CD4-positive, alpha-beta T cell treated with Interferon gamma for 1 hour (primary cell): ENCODE measurements around the gene CHRD.

Experiments
- DNase-seq: peaks from one replicate; pipeline ENCODE4 v3.0.0-alpha.2; 2020

Gene CHRD

DNA sequence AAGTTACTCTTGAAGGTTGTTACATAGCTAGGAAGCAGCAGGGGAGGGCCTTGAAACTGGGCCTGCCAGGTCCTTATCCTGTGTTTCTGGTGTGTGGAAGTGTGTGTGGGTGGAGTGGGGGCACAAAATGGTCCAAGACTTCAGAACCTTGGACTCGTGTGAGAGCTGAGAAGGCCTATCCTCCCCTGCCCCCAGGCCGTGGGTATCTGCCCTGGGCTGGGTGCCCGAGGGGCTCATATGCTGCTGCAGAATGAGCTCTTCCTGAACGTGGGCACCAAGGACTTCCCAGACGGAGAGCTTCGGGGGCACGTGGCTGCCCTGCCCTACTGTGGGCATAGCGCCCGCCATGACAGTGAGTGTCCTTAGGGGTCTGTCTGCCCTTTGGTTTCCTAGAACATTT is 4.5 kb downstream of the CHRD start:
- no peak for DNase-seq

DNA sequence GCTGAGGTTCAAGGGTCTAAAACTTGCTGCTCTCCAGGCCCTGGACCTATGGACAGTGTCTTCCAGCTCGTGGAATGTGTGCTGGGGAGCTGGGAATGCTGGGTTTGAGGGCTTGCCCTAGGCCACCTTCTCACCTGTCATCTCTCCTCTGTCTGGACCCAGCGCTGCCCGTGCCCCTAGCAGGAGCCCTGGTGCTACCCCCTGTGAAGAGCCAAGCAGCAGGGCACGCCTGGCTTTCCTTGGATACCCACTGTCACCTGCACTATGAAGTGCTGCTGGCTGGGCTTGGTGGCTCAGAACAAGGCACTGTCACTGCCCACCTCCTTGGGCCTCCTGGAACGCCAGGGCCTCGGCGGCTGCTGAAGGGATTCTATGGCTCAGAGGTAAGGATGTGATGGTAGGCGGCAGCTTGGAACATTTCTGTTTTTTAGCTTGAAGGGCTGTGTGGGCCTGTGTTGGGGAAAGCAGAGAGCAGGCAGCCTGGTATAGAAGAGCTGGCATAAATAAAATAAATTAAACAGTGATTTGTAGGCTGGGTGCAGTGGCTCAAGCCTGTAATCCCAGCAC is 5.1 kb downstream of the CHRD start:
- no peak for DNase-seq

DNA sequence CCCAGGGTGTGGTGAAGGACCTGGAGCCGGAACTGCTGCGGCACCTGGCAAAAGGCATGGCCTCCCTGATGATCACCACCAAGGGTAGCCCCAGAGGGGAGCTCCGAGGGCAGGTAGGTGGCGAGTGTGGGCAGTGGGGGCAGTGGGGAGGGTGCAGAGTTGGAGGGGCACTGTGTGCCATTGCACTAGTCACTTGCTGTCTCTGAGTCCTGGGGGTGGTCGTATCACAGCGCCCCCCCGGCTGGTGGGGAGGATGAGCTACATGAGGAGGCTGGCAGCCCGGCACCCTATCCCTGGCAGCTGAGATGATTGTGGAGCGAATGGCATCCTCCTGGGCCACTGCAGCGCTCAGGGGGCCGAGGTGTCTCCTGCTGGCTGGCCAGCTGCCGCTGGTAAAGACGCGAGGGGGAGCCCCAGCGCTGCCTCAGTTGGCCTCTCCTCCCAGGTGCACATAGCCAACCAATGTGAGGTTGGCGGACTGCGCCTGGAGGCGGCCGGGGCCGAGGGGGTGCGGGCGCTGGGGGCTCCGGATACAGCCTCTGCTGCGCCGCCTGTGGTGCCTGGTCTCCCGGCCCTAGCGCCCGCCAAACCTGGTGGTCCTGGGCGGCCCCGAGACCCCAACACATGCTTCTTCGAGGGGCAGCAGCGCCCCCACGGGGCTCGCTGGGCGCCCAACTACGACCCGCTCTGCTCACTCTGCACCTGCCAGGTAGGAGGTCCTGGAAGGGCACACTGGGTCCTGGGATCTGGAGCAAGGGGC is 6.4 kb downstream of the CHRD start:
- DNase-seq = no peak

DNA sequence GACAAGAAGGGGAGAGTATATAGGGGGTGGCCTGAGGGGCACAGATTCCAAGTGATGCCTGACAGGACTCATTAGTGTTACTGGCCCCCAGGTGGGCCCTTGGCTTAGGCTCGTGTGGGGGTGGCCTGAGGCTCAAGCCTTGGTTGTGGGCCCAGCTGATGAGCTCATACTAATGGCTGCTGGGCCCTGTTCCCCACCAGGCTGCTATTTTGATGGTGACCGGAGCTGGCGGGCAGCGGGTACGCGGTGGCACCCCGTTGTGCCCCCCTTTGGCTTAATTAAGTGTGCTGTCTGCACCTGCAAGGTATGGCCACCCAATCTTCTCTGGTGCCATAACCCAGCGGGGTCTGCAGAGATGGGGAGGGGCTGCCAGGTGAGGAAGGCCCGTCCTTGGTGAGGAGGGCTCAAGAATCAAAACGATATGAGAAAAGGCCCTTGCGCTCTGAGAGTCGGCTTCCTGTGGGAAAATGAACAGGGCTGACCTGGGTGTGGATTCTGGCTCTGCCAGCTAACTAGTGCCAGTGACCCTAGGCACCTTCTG is 7.4 kb downstream of the CHRD start:
- DNase-seq = no peak

DNA sequence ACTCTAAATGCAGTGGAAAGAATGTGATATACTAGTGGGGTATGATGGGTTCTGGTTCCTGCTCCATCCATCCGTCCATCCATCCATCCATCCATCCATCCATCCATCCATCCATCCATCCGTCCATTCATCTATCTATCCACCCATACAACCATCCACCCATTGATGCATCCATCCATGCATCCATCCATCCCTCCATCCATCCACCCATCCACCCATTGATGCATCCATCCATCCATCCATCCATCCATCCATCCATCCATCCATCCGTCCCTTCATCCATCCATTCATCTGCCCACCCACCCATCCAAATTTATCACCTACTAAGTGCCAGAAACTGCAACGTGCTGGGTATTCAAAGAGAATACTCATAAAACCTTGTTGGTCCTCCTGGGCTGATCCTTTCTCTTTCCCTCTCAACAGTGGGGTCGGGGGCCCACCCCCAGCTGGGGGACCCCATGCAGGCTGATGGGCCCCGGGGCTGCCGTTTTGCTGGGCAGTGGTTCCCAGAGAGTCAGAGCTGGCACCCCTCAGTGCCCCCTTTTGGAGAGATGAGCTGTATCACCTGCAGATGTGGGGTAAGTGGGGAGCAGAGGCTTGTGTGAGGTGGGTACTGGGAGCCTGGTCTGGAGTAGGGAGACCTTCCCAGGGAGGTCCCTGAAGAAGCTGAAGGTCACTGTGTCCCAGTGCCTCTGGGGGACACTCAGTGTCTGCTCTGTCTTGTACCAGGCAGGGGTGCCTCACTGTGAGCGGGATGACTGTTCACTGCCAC is 8.5 kb downstream of the CHRD start:
- no peak for DNase-seq

DNA sequence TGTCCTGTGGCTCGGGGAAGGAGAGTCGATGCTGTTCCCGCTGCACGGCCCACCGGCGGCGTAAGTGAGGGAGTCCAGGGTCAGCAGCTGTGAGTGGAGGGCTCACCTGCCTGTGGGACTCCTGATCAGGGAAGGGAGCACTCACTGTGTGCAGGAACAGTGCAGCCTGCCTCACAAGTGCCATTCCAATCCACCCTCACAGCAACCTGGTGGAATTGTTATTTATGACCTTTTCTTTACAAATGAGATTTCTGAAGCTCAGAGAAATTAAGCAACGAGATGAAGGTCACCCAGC is 9.0 kb downstream of the CHRD start:
- no peak for DNase-seq

DNA sequence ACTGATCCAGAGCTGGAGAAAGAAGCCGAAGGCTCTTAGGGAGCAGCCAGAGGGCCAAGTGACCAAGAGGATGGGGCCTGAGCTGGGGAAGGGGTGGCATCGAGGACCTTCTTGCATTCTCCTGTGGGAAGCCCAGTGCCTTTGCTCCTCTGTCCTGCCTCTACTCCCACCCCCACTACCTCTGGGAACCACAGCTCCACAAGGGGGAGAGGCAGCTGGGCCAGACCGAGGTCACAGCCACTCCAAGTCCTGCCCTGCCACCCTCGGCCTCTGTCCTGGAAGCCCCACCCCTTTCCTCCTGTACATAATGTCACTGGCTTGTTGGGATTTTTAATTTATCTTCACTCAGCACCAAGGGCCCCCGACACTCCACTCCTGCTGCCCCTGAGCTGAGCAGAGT is 9.5 kb downstream of the CHRD start:
- DNase-seq = no peak

DNA sequence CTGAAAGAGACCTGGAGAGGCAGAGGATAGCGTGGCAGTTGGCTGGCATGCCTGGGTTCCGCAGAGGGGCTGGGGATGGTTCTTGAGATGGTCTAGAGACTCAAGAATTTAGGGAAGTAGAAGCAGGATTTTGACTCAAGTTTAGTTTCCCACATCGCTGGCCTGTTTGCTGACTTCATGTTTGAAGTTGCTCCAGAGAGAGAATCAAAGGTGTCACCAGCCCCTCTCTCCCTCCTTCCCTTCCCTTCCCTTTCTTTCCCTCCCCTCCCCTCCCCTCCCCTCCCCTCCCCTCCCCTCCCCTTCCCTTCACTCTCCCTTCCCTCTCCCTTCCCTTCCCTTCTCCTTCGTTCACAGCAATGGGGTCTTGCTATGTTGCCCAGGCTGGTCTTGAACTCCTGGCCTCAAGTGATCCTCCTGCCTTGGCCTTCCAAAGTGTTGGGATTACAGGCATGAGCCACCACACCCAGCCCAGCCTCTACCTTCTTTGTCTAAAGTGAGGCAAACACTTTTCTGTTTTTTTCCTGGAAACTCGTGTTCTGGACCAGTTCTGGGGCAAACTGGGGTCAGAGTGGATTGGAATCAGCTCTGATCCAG is 10.2 kb downstream of the CHRD start:
- DNase-seq = no peak

DNA sequence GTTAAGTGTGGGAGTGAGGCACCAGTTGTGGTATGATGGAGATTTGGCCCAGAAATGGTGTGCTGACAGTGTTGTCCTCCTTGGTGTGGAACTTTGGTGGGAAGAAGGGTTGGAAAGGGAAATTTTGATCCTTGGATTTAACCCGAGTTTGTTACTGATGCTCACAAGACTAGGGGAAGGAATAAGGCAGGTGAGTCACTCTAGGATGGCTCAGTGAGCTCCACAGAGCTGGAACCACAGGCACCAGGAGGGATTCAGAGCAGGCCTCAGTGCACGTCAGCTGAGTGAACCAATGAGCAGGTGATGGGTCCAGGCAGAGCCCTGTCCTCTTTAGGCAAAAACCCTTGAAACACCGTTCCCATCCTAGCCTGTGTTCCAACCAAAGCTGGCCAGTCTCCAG is 11.4 kb downstream of the CHRD start:
- DNase-seq = no peak

DNA sequence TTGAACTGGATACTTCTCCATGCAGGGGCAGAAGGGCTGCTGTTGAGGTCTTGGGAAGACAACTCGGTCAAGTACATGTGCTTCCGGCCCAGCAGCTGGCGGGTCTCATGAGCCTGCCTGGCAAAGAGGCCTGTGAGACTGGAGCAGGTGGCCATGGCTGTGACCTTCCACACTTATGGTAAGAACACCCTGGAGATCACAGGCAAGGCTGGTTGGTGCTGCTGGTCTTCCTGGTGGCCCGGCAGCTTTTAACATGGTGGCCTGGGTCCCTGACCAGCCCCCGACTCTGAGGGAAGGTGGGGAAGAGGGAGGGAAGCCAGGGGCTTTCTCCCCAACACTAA is 15.4 kb downstream of the CHRD start:
- no peak for DNase-seq

DNA sequence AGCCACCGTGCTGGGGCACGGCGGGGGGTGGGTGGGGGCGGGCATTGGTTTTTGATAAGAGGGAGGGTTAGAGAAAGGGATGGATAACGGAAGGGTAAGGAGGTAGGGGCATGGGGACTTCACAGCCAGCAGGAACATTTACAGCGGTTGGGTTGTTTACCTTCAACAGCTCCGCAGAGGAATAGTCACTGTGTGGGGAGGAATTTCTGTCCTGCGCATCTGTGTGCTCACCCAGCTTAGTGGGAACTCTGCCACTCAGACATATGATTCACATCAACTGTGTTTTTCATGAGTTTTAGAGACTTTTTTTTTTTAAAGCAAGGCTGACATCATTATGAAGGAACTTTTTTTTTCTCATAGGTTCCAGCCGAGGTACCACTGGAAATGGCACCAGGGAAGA is 19.6 kb downstream of the CHRD start:
- no peak for DNase-seq

DNA sequence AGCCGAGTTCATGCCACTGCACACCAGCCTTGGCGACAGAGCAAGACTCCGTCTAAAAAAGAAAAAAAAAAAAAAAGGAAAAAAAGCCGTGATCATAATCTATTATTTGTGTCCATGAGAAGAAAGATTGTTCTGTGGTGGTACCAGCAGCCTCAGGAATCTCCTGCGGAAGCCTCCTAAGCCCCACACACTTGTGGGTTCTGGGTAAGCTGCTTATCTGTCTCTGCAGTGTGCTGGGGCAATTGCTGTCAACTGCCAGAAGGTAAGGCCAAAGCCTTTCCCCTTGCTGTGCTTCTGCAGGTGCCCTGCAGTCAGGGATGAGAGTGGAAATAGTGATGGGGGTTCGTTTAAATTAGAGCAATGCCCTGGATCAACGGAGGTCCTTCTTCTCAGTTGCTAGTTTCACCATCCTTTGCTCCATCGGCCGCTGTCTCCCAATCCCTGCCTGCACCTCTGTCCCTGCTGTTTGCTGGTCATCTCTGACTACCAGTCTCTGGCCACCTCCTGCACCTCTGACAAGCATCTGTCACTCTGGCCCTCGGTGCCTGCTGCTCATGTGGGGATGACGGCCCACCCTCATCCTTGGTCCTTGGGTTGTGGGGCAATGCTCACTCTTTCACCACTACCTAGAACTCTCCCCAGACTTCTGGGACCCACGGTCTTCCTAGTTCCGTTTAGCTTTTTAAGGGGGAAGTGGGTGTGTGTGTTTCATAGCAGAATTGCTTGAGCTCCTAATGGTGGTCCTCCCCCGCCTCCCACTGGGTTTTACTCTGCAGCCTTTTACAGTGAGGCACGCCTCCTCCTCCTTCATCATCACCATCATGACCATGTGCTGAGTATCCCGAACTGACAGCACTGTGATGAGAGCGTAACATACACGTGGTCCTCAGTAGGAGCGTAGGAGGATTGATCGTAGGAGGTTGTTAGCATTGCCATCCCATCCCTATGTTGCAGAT is 25.5 kb downstream of the CHRD start:
- no peak for DNase-seq

DNA sequence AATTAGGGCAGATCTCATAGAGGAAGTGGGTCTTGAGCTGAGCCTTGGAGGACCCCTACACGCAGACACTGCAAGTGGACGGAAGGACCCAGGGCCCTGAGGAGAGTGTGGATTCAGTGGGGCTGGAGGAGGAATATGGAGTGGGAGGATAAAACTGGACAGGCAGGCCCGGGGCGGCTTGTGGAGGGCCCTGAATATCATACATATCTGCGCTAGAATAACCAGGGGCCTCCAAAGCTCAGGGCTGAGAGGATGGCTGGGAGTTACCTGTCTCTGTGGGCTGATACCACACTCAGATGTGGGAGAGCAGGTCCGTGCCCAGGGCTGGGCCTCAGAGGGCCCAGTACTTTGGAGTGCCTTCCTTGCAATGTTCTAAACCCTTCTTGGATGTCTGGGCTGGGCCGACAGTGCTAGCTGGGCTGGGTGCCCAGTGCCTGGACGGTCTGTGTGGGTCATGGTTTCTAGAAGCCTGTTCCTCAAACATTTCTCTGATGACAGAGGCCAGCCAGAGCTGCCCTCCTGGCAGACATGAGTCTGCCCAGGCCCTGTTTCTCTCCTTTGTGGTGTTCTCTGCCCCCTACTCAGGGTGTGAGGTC is 29.6 kb downstream of the CHRD start:
- DNase-seq = no peak

DNA sequence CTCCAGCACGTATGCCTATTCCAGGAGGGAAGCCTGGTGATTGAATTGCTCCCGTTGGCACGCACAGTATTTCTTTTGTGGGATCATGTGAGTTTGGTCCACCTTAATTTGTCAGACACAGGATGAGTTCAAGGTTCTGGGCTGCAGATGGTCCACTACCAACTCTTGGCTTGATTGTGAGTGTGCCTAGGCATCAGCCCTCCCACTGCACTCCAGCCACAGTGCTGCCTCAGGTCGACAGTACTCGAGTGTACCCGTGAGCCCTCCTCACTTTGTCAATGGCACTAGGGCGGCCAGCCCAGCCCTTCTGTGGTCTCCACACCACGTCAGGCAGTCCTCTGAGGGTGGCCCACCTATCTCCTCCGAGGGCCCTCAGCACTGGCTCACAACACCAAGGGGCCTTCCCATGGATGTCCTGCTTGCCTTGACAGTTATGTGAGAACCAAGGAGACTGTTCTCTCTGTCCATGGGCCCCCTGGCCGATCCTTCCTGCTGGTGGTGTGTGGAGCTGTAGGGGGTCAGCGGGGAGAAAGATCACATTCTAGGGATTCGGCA is 30.2 kb downstream of the CHRD start:
- no peak for DNase-seq

DNA sequence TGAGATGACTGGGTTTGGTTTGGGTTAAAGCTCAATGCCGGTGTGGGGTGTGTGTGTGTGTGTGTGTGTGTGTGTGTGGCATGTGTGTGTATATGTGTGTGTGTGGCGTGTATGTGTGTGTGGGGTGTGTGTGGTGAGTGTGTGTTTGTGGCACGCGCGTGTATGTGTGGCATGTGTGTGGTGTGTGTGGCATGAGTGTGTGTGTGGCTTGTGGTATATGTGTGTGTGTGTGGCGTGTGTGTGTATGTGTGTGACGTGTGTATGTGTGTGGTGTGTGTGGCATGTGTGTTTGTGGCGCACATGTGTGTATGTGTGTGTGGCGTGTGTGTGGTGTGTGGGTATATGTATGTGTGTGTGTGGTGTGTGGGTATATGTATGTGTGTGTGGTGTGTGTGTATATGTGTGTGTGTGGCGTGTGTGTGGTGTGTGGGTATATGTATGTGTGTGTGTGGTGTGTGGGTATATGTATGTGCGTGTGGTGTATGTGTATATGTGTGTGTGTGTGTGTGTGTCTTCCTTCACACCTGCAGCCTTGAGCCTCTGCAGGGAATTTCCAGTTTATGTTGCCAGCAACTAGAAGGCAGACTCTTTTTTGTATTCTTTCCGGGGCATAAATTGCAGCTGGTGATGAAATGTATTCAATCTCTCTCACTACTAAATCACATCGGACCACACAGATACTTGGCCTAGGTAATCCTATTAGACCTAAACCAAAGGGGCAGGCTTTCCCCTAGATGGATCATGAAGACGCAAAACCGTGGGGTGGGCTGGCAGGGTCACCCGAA is 34.8 kb downstream of the CHRD start:
- DNase-seq = no peak

DNA sequence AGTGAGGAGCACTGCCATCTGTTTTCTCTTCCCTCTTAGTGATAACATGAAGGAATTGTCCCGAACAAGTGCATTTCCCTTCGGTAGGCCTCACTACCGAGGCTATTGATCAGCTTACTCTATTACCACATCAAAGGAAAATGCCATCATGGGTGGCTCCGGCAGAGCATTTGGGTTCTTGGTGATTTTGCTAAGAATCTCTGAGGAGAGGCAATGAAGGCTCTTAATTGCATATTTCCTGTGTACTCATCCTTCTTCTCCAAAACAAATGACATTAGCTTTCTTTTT is 35.3 kb downstream of the CHRD start:
- DNase-seq = no peak

DNA sequence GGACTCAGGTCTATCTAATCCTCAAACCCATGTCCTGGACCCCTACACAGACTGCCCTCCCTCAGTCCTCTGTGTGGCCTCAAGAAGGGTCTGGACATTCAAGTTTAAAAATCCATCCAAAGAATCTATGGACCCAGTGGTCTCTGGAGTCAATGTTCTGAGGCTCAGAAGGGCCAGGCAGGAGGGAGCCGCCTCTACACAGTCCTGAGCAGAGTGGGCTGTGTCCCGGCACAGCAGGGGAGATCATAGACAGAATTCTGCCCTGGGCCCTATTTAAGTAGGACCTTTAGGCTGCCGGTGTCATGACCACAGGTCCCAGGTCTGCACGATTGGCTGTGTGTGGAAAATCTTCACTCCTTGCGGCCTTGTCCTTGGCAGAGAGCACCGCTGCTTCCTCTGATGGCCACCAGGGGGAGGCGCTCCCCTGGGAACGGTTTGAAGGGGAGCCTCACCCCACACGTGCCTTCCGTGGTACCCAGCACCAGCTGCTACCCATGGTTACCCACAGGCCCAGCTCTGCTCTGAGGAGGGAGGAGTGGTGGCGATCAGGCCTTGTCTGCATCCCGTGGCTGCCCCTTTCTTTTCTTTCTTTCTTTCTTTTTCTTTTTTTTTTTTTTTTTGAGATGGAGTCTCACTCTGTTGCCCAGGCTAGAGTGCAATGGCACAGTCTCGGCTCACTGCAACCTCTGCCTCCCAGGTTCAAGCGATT is 37.9 kb downstream of the CHRD start:
- peak; percentile 73 for DNase-seq

DNA sequence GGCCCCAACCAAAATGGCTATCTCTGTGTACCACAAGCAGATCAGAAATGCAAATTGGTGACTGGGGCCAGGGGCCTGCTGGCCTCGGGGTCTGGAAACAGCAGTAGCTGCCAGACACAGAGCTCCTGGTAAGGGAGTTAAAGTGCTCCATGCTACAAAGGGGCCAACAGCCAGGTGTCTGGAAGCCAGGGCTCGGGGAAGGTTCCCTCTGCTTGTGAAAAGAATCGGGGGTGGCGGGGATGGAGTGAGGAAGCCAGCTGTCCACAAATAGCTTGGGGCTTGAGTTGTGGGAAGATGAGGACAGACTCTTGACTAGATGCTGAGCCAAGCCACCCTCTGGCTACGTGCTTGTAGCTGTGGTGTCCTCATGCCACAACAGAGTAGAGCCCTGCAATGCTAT is 39.3 kb downstream of the CHRD start:
- DNase-seq = no peak

DNA sequence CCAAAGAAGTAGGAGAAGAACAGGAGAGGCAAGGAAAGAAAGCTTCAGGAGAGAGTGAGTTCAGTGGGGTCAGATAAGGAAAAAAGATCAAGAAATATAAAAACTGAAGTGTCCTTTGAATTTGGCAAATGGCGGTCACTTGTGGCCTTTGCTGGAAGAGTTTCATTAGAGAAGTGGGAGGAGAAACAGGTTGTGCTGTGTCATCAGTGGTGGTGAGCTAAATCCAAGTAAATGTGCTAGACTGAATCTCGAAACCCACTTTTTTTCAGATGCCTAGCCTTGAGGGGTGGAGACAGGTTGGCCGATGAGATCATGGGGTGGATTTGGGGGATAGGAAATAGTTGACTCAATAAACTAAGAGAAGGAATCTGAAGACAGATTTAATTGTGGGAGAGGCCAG is 43.7 kb downstream of the CHRD start:
- no peak for DNase-seq

DNA sequence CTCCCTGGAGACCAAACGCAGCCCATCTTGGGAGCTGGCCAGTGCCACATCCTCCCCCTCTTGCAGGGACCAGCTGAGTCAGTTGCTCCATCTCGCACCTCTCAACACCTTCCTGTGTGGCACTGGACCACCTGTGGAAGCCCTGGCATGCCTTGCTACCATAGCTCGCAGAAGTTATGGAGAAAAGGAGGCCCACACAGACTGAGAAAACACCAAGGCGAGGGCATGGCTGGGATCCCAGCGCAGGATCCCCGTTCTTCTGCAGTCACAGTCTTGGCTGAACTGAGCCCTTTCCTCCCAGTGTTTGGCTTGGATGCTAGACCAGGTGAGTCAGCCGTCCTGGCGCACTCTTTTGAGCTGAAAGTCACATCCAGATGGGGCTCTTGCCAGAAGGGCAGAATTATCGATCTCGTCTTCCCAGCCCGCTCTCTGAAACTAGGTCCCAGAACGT is 46.9 kb downstream of the CHRD start:
- DNase-seq = no peak
